HepG2 (cell line): Measurements from ENCODE around the gene MEX3C. TPM values are rescaled to one million over a fixed set of nuclear protein-coding genes. Genes with fewer than 3 reads are reported as not detected.

Experiments used
- ATAC-seq: fragments of 200-7000 bp; cut with Tn5 transposase; 3 replicates; pipeline ENCODE4 v1.9.1; 2020; ENCODE audit warnings: mild to moderate bottlenecking, moderate library complexity
- BruUV-seq: library from RNA; stranded (reverse); fragments of 400-500 nt; replicated peaks from 2 replicates; lab custom pipeline; 2021; lab: Mats Ljungman, UMichigan
- CTCF ChIA-PET: fragments of 300-600 bp; formaldehyde crosslinking; extraction: SDS; loops from one replicate; lab custom pipeline; 2021; ENCODE audit warnings: low total read pairs, inconsistent platforms, low intra/inter-chr PET ratio; lab: Yijun Ruan, JAX
- POLR2A ChIA-PET: fragments of 350-600 bp; sonication (Branson Sonifier 250); formaldehyde crosslinking; loops from one replicate; lab custom pipeline; 2020; ENCODE audit warnings: antibody characterized with exemption, inconsistent platforms; lab: Yijun Ruan, JAX
- DNase-seq: peaks from one replicate; pipeline ENCODE4 v3.0.0-alpha.2; 2015; ENCODE audit warnings: low spot score
- FAIRE-seq: peaks from 3 replicates; lab custom pipeline; 2011; peaks lifted over from hg19 to GRCh38; lab: Jason Lieb, UNC
- H2AFZ ChIP-seq: one replicate; pipeline ENCODE4 v1.6.1; 2011; ENCODE audit warnings: low read length, inconsistent platforms
- H3K27ac ChIP-seq: fragments of 300-600 bp; 3 replicates; pipeline ENCODE4 v1.8.0; 2011; ENCODE audit warnings: mixed run types, mild to moderate bottlenecking, mixed read lengths, low read length, inconsistent platforms; ENCODE audit not compliant: insufficient read depth; ENCODE audit errors: extremely low read length
- H3K27me3 ChIP-seq, 2 experiments: fragments of 200-600 bp in 1 of 2; 2 replicates in 1 of 2; 3 replicates in 1 of 2; pipeline versions ENCODE4 v1.6.0 to v1.8.0; 2011; ENCODE audit warnings: low read length in 2 of 2, mild to moderate bottlenecking in 2 of 2, moderate library complexity in 2 of 2, inconsistent platforms in 1 of 2; ENCODE audit not compliant: insufficient read depth in 2 of 2, control insufficient read depth in 1 of 2
- H3K36me3 ChIP-seq, 2 experiments: fragments of 200-600 bp in 1 of 2; replicated peaks in 1 of 2; 2 replicates in 1 of 2; 3 replicates in 1 of 2; pipeline versions ENCODE4 v1.5.1 to v1.8.0; 2011; ENCODE audit warnings: low read length in 2 of 2, inconsistent platforms in 1 of 2; ENCODE audit not compliant: insufficient read depth in 2 of 2, control insufficient read depth in 1 of 2
- H3K4me1 ChIP-seq: 2 replicates; pipeline ENCODE4 v1.5.1; 2012; ENCODE audit warnings: low read length, inconsistent platforms; ENCODE audit not compliant: insufficient read depth
- H3K4me2 ChIP-seq: 2 replicates; pipeline ENCODE4 v1.6.0; 2011; ENCODE audit warnings: low read depth, low read length, inconsistent platforms
- H3K4me3 ChIP-seq, 3 experiments: fragments of 200-600 bp in 1 of 3; sonication (generic), shearing (Covaris generic) in 1 of 3; replicated peaks in 1 of 3; 2 replicates each; pipeline ENCODE4 v1.5.1; 2011 to 2016; ENCODE audit warnings: low read length in 3 of 3, inconsistent platforms in 2 of 3, low read depth in 2 of 3, mild to moderate bottlenecking in 2 of 3, control low read depth in 1 of 3, mixed read lengths in 1 of 3; ENCODE audit not compliant: insufficient read depth in 1 of 3
- H3K79me2 ChIP-seq: one replicate; pipeline ENCODE4 v1.6.1; 2011; ENCODE audit warnings: low read length, inconsistent platforms; ENCODE audit not compliant: insufficient read depth
- H3K9ac ChIP-seq: 2 replicates; pipeline ENCODE4 v1.6.0; 2011; ENCODE audit warnings: mild to moderate bottlenecking, low read depth, low read length, inconsistent platforms; ENCODE audit not compliant: insufficient read depth
- H3K9me3 ChIP-seq: 2 replicates; pipeline ENCODE4 v1.5.1; 2012; ENCODE audit warnings: mild to moderate bottlenecking, low read length
- H4K20me1 ChIP-seq: 2 replicates; pipeline ENCODE4 v1.6.0; 2011; ENCODE audit warnings: inconsistent platforms, mild to moderate bottlenecking, low read length, moderate library complexity; ENCODE audit not compliant: insufficient read depth
- DBP ChIP-seq: sonication (generic); formaldehyde crosslinking; IDR thresholded peaks from 2 replicates; pipeline ENCODE4 v1.4.0; 2020; ENCODE audit warnings: missing genetic modification reagents; ENCODE audit errors: not compliant biosample characterization
- FOXA3 ChIP-seq: IDR thresholded peaks from 2 replicates; pipeline ENCODE4 v1.6.1; 2016; ENCODE audit warnings: missing genetic modification reagents, missing compliant biosample characterization
- MTF1 ChIP-seq: sonication (generic); formaldehyde crosslinking; IDR thresholded peaks from 2 replicates; pipeline ENCODE4 v1.5.0; 2020; ENCODE audit warnings: missing genetic modification reagents
- PAX8 ChIP-seq: sonication (generic); formaldehyde crosslinking; IDR thresholded peaks from 2 replicates; pipeline ENCODE4 v1.8.0; 2022; ENCODE audit warnings: mild to moderate bottlenecking, missing genetic modification reagents, borderline replicate concordance
- TFE3 ChIP-seq: IDR thresholded peaks from 2 replicates; pipeline ENCODE4 v1.6.1; 2016
- ZBTB26 ChIP-seq: IDR thresholded peaks from 2 replicates; pipeline ENCODE4 v1.6.1; 2016; ENCODE audit warnings: missing compliant biosample characterization, missing genetic modification reagents, borderline replicate concordance
- ZNF276 ChIP-seq: sonication (generic); formaldehyde crosslinking; IDR thresholded peaks from 2 replicates; pipeline ENCODE4 v1.4.0; 2020; ENCODE audit warnings: mild to moderate bottlenecking, low read depth, missing genetic modification reagents
- ZNF556 ChIP-seq: sonication (generic); formaldehyde crosslinking; IDR thresholded peaks from 2 replicates; pipeline ENCODE4 v1.4.0; 2020; ENCODE audit warnings: mild to moderate bottlenecking, missing genetic modification reagents, borderline replicate concordance
- WGBS: methylation state at CpG from one replicate; pipeline ENCODE4 v1.1.6; 2017; ENCODE audit warnings: low lambda C conversion rate; 5-methylcytosine and 5-hydroxymethylcytosine counted together
- in situ Hi-C: cut with HindIII; loops from 2 replicates; pipeline ENCODE4 v1.10.0; 2017; ENCODE audit warnings: low pct_unique_long_range_greater_than_20kb; ENCODE audit not compliant: extremely low pct_ligation_motif_present
- intact Hi-C: fragments of 100-400 bp; cut with micrococcal nuclease; formaldehyde crosslinking; loops from one replicate; pipeline ENCODE4 v1.10.0; 2022; ENCODE audit not compliant: unreplicated experiment
- polyA plus RNA-seq, 8 experiments: library from polyadenylated mRNA; depleted of rRNA in 3 of 8; stranded (reverse) in 7 of 8; unstranded in 1 of 8; fragments of >200 nt; fragmentation: Illumina TruSeq in 4 of 8; extraction: Trizol in 4 of 8; gene quantifications; 2 replicates each; pipeline versions ENCODE4 v1.2.1 to v1.2.3, GENCODE V29; 2011 to 2016; ENCODE audit warnings: low read depth in 4 of 8, missing spikeins in 1 of 8, mixed read lengths in 1 of 8; ENCODE audit not compliant: insufficient read depth in 1 of 8
- total RNA-seq, 5 experiments: library from RNA; depleted of rRNA; stranded (reverse); fragments of >200 nt; fragmentation: Illumina TruSeq; extraction: Trizol; gene quantifications; 2 replicates each; pipeline ENCODE4 v1.2.3, GENCODE V29; 2016; ENCODE audit warnings: low read depth in 1 of 5

Gene MEX3C
- total and polyA plus RNA-seq, 2 of the 13 experiments (the other 11 are each of a cell fraction or from before 2014, with no cell fraction given): 34.8 to 36.4 TPM

GRCh38 chr18:51164342-51164741 is 33.1 kb downstream of the MEX3C start (continued):
- no peak for TF ChIP-seq PAX8 (CRISPR knock-in tag)
- no peak for TF ChIP-seq DBP (CRISPR knock-in tag)
- no peak for TF ChIP-seq TFE3 (CRISPR knock-in tag)
- no peak for TF ChIP-seq ZNF556 (CRISPR knock-in tag)

- ChIA-PET POLR2A (no interaction called here), CTCF (no interaction called here)
- no peak overlapping the region for H3K9ac ChIP-seq
- ATAC-seq: no peak
- FAIRE-seq: no peak
- no peak overlapping the region for H2AFZ ChIP-seq
- no peaks in the 10 kb centered on the region for H3K79me2 ChIP-seq
- BruUV-seq: no TSS peak
- no peak overlapping the region for H3K27ac ChIP-seq
- in situ Hi-C loops (no loop called here), intact Hi-C loops (no loop called here)
- DNase-seq: no peak
- H3K4me3 ChIP-seq: no peak overlapping the region
- no peaks in the 10 kb centered on the region for H3K4me1 ChIP-seq
- TF ChIP-seq MTF1 (CRISPR knock-in tag) (no peak), FOXA3 (CRISPR knock-in tag) (no peak), ZBTB26 (CRISPR knock-in tag) (no peak), ZNF276 (CRISPR knock-in tag) (no peak)
- H3K36me3 ChIP-seq: no peaks in the 10 kb centered on the region
- WGBS: 74% methylated on average over 3 of the region's 3 CpGs
- H3K4me2 ChIP-seq: no peak overlapping the region
- no peaks in the 10 kb centered on the region for H3K9me3 ChIP-seq
- H4K20me1 ChIP-seq: no peaks in the 10 kb centered on the region
- no peaks in the 10 kb centered on the region for H3K27me3 ChIP-seq
Measured at GRCh38 chr18:51163543-51163942, 33.9 kb downstream of the MEX3C start.
